ENCODE measurements around the gene STX17.

Gene STX17

DNA sequence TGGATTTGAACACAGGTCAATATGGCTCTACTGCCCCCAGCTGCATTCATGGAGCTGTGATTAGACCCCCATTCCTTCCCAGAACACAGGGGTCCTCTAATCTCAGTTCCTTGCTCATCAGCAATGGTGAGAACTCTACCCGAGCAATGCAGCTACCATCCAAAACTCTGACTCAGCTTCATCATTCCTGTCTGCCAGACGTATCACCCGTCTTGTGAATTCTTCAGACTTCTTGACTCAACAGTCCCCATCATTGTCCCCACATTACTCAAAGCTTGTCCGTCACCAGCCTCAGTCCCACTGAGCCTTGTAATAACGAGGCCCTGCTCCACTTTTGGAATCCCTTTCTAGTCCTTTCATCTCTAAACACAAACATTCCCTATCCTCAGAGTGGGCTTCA lies 36.3 kb upstream of the STX17 start:
- H3K4me1 ChIP-seq (ENCODE audit: control insufficient read depth in 2 of 2, insufficient read depth in 2 of 2, low read length in 2 of 2) = no peaks in the 10 kb centered on the region
- H3K4me3 ChIP-seq (ENCODE audit: low read length in 2 of 2) = no peak overlapping the region
- no peaks in the 10 kb centered on the region for H3K36me3 ChIP-seq (ENCODE audit: control insufficient read depth in 2 of 2, insufficient read depth in 2 of 2, low read length in 2 of 2)
- no peak overlapping the region for H3K27ac ChIP-seq (ENCODE audit: low read depth in 2 of 2, low read length in 2 of 2)
- no peak overlapping the region for H3K9ac ChIP-seq (ENCODE audit: low read depth in 1 of 2, low read length in 2 of 2)
- H3K9me3 ChIP-seq (ENCODE audit: control insufficient read depth in 2 of 2, low read length in 2 of 2) = no peaks in the 10 kb centered on the region
- no peaks in the 10 kb centered on the region for H3K27me3 ChIP-seq (ENCODE audit: control insufficient read depth in 2 of 2, insufficient read depth in 2 of 2, low read length in 2 of 2)

DNA sequence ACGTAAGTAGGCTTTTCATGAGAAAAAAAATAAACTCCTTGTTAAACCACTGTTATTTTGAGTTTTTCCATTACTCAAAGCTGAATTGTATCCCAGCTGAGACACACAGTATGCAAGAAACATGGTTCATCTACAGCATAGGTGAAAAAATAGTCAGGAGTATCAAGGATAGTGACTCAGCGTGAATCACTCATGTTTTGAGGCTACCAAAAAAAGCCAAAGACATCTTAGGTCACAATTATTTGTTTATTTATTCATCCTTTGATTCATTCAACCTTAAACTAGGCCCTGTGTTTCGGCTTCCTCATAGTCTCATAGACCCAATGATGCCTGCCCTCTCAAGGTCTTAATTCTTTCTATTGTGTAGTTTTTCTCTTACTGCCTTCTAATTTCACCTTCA lies 32.9 kb upstream of the STX17 start:
- no peaks in the 10 kb centered on the region for H3K9me3 ChIP-seq (ENCODE audit: control insufficient read depth in 2 of 2, low read length in 2 of 2)
- no peaks in the 10 kb centered on the region for H3K27me3 ChIP-seq (ENCODE audit: control insufficient read depth in 2 of 2, insufficient read depth in 2 of 2, low read length in 2 of 2)
- H3K27ac ChIP-seq (ENCODE audit: low read depth in 2 of 2, low read length in 2 of 2) = no peak overlapping the region
- H3K4me3 ChIP-seq (ENCODE audit: low read length in 2 of 2) = no peak overlapping the region
- H3K36me3 ChIP-seq (ENCODE audit: control insufficient read depth in 2 of 2, insufficient read depth in 2 of 2, low read length in 2 of 2) = no peaks in the 10 kb centered on the region
- no peaks in the 10 kb centered on the region for H3K4me1 ChIP-seq (ENCODE audit: control insufficient read depth in 2 of 2, insufficient read depth in 2 of 2, low read length in 2 of 2)
- no peak overlapping the region for H3K9ac ChIP-seq (ENCODE audit: low read depth in 1 of 2, low read length in 2 of 2)

DNA sequence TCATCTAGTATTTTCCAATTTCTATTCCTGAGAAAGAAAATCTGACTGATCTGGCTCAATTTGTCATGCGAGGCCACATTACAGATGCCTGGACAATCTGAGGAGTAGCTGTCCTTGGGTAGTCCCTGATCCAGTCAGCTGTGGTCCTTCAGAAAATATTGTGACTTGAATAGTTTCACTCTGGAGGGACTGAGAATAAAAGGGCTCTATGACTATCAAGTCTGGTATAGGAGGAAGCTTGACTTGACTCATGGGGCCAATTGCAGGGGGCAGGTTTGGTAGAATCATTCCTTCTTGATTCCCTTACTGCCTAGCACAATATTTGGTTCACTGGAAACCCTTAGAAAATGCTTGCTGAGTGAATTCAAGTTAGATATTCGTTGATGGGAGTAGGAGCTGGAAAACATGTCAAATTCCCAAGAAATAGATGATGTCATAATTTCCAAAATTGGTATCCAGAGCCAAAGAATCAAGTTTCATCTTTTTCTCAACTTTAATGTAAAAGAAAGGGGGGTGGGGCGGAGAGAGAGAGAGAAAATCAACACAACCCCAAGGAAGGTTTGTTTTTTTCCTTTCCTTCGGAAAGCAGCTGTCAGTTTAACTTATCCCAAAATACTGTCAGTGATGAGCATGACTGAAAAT lies 32.4 kb upstream of the STX17 start:
- Histone ChIP-seq H3K36me3 (ENCODE audit: control insufficient read depth in 2 of 2, insufficient read depth in 2 of 2, low read length in 2 of 2) (no peaks in the 10 kb centered on the region), H3K4me1 (ENCODE audit: control insufficient read depth in 2 of 2, insufficient read depth in 2 of 2, low read length in 2 of 2) (no peaks in the 10 kb centered on the region), H3K27me3 (ENCODE audit: control insufficient read depth in 2 of 2, insufficient read depth in 2 of 2, low read length in 2 of 2) (no peaks in the 10 kb centered on the region), H3K9me3 (ENCODE audit: control insufficient read depth in 2 of 2, low read length in 2 of 2) (no peaks in the 10 kb centered on the region), H3K4me3 (ENCODE audit: low read length in 2 of 2) (no peak overlapping the region), H3K27ac (ENCODE audit: low read depth in 2 of 2, low read length in 2 of 2) (no peak overlapping the region), H3K9ac (ENCODE audit: low read depth in 1 of 2, low read length in 2 of 2) (no peak overlapping the region)

DNA sequence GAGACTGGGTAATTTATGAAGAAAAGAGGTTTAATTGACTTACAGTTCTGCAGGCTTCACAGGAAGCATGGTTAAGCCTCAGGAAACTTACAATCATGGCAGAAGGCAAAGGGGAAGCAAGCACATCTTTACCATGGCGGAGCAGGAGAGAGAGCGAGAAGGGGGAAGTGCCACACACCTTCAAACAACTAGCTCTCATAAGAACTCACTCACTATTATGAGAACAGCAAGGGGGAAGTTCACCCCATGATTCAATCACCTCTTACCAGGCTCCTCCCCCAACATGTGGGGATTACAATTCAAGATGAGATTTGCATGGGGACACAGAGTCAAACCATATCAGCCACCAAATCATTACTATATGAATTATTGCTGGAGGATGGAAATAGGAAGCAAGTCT lies 30.3 kb upstream of the STX17 start:
- Histone ChIP-seq H3K27ac (ENCODE audit: low read depth in 2 of 2, low read length in 2 of 2) (no peak overlapping the region), H3K4me1 (ENCODE audit: control insufficient read depth in 2 of 2, insufficient read depth in 2 of 2, low read length in 2 of 2) (no peaks in the 10 kb centered on the region), H3K27me3 (ENCODE audit: control insufficient read depth in 2 of 2, insufficient read depth in 2 of 2, low read length in 2 of 2) (no peaks in the 10 kb centered on the region), H3K9ac (ENCODE audit: low read depth in 1 of 2, low read length in 2 of 2) (no peak overlapping the region), H3K9me3 (ENCODE audit: control insufficient read depth in 2 of 2, low read length in 2 of 2) (no peaks in the 10 kb centered on the region), H3K36me3 (ENCODE audit: control insufficient read depth in 2 of 2, insufficient read depth in 2 of 2, low read length in 2 of 2) (no peaks in the 10 kb centered on the region), H3K4me3 (ENCODE audit: low read length in 2 of 2) (no peak overlapping the region)

DNA sequence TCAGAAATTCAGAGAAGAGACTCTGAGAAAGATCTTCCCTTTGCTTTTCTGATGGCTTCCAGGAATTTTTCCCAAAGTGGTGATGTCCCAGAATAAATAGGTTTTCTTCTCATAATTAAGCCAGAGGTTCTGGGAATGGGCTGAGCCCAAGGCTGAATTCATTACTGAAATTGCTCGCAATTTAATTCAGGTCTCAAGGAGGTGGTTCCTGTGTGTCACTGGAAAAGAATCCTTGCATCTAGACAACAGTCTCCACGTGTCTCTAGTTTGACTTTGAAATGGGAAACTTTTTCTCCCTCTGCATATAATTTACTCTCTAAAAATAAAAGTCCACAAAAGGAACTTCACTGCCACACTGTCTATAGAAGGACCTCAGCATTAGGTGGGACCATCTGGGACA lies 27.8 kb upstream of the STX17 start:
- no peak overlapping the region for H3K27ac ChIP-seq (ENCODE audit: low read depth in 2 of 2, low read length in 2 of 2)
- H3K27me3 ChIP-seq (ENCODE audit: control insufficient read depth in 2 of 2, insufficient read depth in 2 of 2, low read length in 2 of 2) = no peaks in the 10 kb centered on the region
- H3K4me1 ChIP-seq (ENCODE audit: control insufficient read depth in 2 of 2, insufficient read depth in 2 of 2, low read length in 2 of 2) = no peaks in the 10 kb centered on the region
- H3K36me3 ChIP-seq (ENCODE audit: control insufficient read depth in 2 of 2, insufficient read depth in 2 of 2, low read length in 2 of 2) = no peaks in the 10 kb centered on the region
- H3K4me3 ChIP-seq (ENCODE audit: low read length in 2 of 2) = no peak overlapping the region
- no peak overlapping the region for H3K9ac ChIP-seq (ENCODE audit: low read depth in 1 of 2, low read length in 2 of 2)
- no peaks in the 10 kb centered on the region for H3K9me3 ChIP-seq (ENCODE audit: control insufficient read depth in 2 of 2, low read length in 2 of 2)

DNA sequence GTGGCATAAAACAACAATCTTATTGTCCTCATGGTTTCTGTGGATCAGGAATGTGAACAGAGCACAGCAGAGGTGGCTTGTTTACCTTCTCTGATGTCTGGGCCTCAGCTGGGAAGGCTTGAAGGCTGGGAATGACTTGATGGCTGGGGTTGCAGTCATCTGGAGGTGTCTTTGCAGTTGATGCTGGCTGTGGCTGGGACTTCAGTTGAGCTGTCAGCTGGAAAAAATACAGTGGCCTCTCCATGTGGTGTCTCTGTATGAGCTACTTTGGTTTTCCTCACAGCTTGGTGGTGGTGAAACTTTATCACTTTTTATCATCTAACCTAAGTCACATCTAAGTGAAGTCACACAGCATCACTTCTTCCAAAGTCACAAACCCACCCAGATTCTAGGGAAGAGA lies 24.7 kb upstream of the STX17 start:
- H3K27ac ChIP-seq (ENCODE audit: low read depth in 2 of 2, low read length in 2 of 2) = no peak overlapping the region
- H3K4me1 ChIP-seq (ENCODE audit: control insufficient read depth in 2 of 2, insufficient read depth in 2 of 2, low read length in 2 of 2) = no peaks in the 10 kb centered on the region
- no peaks in the 10 kb centered on the region for H3K27me3 ChIP-seq (ENCODE audit: control insufficient read depth in 2 of 2, insufficient read depth in 2 of 2, low read length in 2 of 2)
- H3K9me3 ChIP-seq (ENCODE audit: control insufficient read depth in 2 of 2, low read length in 2 of 2) = no peaks in the 10 kb centered on the region
- H3K4me3 ChIP-seq (ENCODE audit: low read length in 2 of 2) = no peak overlapping the region
- no peak overlapping the region for H3K9ac ChIP-seq (ENCODE audit: low read depth in 1 of 2, low read length in 2 of 2)
- no peaks in the 10 kb centered on the region for H3K36me3 ChIP-seq (ENCODE audit: control insufficient read depth in 2 of 2, insufficient read depth in 2 of 2, low read length in 2 of 2)

DNA sequence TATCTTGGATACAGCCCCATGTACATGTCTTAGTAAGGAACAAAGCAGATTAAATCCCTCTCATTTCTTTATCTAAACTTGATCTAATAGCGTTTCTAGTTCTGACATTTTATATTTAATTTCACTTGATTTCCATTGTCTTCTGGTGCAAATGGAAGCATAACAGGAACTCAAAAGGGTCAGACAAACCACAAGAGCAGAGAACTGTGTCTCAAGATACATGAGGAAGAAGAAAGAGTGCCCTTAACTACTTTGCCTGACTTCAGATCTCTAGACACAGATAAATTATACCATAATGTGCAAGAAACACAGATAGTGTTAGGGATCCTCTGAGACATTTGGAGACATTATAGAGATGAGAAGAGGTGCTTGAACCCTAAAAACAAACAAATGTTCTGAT lies 20.7 kb upstream of the STX17 start:
- Histone ChIP-seq H3K9ac (ENCODE audit: low read depth in 1 of 2, low read length in 2 of 2) (no peak overlapping the region), H3K27ac (ENCODE audit: low read depth in 2 of 2, low read length in 2 of 2) (no peak overlapping the region), H3K4me3 (ENCODE audit: low read length in 2 of 2) (no peak overlapping the region), H3K9me3 (ENCODE audit: control insufficient read depth in 2 of 2, low read length in 2 of 2) (no peaks in the 10 kb centered on the region), H3K36me3 (ENCODE audit: control insufficient read depth in 2 of 2, insufficient read depth in 2 of 2, low read length in 2 of 2) (no peaks in the 10 kb centered on the region), H3K4me1 (ENCODE audit: control insufficient read depth in 2 of 2, insufficient read depth in 2 of 2, low read length in 2 of 2) (no peaks in the 10 kb centered on the region), H3K27me3 (ENCODE audit: control insufficient read depth in 2 of 2, insufficient read depth in 2 of 2, low read length in 2 of 2) (no peaks in the 10 kb centered on the region)

DNA sequence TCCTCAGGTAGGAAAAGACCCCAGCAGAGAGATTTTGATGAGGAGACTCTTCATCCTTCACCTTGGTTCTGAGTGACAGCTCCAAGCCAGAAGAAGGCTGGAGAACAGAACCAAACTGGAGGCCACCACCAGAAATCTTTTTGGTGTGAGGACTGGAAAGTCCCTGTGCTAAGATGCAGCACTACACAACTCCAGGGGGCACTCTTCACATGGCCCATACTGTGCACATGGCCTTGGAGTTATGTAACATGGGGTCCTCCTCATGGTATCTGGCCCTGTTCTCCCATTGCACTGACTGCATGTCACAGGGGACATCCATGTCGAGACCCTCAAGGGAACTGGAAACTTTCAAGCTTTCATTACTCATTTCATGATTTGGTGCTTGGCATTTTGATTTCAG lies 17.3 kb upstream of the STX17 start:
- H3K36me3 ChIP-seq (ENCODE audit: control insufficient read depth in 2 of 2, insufficient read depth in 2 of 2, low read length in 2 of 2) = no peaks in the 10 kb centered on the region
- H3K9me3 ChIP-seq (ENCODE audit: control insufficient read depth in 2 of 2, low read length in 2 of 2) = no peaks in the 10 kb centered on the region
- no peak overlapping the region for H3K27ac ChIP-seq (ENCODE audit: low read depth in 2 of 2, low read length in 2 of 2)
- H3K4me1 ChIP-seq (ENCODE audit: control insufficient read depth in 2 of 2, insufficient read depth in 2 of 2, low read length in 2 of 2) = no peaks in the 10 kb centered on the region
- no peak overlapping the region for H3K4me3 ChIP-seq (ENCODE audit: low read length in 2 of 2)
- no peaks in the 10 kb centered on the region for H3K27me3 ChIP-seq (ENCODE audit: control insufficient read depth in 2 of 2, insufficient read depth in 2 of 2, low read length in 2 of 2)
- H3K9ac ChIP-seq (ENCODE audit: low read depth in 1 of 2, low read length in 2 of 2) = no peak overlapping the region

DNA sequence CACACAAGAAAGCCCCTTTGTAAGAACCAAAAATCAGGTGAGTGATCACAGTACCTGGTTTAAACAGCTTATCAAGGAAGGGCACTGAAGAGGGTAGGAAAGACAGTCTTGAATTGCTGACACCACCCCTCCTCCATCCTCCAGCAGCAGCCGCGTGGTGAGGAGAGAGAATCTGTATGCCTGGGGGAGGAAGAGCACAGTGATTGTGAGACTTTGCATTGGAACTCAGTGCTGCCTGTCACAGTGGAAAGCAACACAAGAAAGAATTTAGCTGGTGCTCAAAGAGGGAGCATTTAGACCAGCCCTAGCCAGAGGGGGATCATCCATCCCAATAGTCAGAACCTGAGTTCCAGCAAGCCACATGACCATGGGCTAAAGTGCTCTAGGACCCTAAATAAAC lies 11.6 kb upstream of the STX17 start:
- Histone ChIP-seq H3K9me3 (ENCODE audit: control insufficient read depth in 2 of 2, low read length in 2 of 2) (no peaks in the 10 kb centered on the region), H3K36me3 (ENCODE audit: control insufficient read depth in 2 of 2, insufficient read depth in 2 of 2, low read length in 2 of 2) (no peaks in the 10 kb centered on the region), H3K27me3 (ENCODE audit: control insufficient read depth in 2 of 2, insufficient read depth in 2 of 2, low read length in 2 of 2) (no peaks in the 10 kb centered on the region), H3K4me3 (ENCODE audit: low read length in 2 of 2) (no peak overlapping the region), H3K27ac (ENCODE audit: low read depth in 2 of 2, low read length in 2 of 2) (no peak overlapping the region), H3K9ac (ENCODE audit: low read depth in 1 of 2, low read length in 2 of 2) (no peak overlapping the region), H3K4me1 (ENCODE audit: control insufficient read depth in 2 of 2, insufficient read depth in 2 of 2, low read length in 2 of 2) (no peaks in the 10 kb centered on the region)

DNA sequence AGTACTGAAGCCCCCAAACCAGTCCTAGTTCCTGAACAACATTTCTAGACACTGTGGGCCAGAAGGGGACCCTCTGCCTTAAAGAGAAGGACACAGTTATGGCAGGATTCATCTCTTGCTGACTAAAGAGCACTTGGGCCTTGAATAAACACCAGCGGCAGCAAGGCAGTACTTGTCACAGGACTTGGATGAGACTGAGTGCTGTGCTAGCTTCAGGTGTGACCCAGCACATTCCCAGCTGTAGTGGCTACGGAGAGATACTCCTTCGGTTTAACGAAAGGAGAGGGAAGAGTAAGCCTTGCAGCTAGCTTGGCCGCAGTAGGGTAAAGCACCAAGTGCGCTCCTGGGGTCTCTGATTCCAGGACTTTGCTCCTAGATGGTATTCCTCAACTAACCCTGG lies 10.9 kb upstream of the STX17 start:
- Histone ChIP-seq H3K4me1 (ENCODE audit: control insufficient read depth in 2 of 2, insufficient read depth in 2 of 2, low read length in 2 of 2) (no peaks in the 10 kb centered on the region), H3K36me3 (ENCODE audit: control insufficient read depth in 2 of 2, insufficient read depth in 2 of 2, low read length in 2 of 2) (no peaks in the 10 kb centered on the region), H3K27me3 (ENCODE audit: control insufficient read depth in 2 of 2, insufficient read depth in 2 of 2, low read length in 2 of 2) (no peaks in the 10 kb centered on the region), H3K9me3 (ENCODE audit: control insufficient read depth in 2 of 2, low read length in 2 of 2) (no peaks in the 10 kb centered on the region), H3K9ac (ENCODE audit: low read depth in 1 of 2, low read length in 2 of 2) (no peak overlapping the region), H3K27ac (ENCODE audit: low read depth in 2 of 2, low read length in 2 of 2) (no peak overlapping the region), H3K4me3 (ENCODE audit: low read length in 2 of 2) (no peak overlapping the region)

DNA sequence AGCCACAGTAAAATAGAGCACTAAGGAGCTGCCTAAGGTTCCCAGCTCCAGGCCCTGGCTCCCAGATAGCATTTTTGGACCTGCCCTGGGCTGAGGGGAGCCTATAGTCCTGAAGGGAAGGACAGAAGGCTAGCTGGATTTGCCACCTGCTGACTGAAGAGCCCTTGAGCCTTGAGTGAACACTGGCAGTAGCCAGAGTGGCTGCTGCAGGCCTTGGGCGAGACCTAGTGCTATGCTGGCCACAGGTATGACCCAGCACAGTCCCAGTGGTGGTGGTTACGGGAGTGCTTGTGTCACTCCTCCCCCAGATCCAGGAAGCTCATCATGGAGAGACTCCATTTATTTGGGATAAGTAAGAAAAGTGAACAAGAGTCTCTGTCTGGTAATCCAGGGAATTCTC lies 10.3 kb upstream of the STX17 start:
- no peak overlapping the region for H3K9ac ChIP-seq (ENCODE audit: low read depth in 1 of 2, low read length in 2 of 2)
- no peak overlapping the region for H3K4me3 ChIP-seq (ENCODE audit: low read length in 2 of 2)
- H3K36me3 ChIP-seq (ENCODE audit: control insufficient read depth in 2 of 2, insufficient read depth in 2 of 2, low read length in 2 of 2) = no peaks in the 10 kb centered on the region
- no peaks in the 10 kb centered on the region for H3K9me3 ChIP-seq (ENCODE audit: control insufficient read depth in 2 of 2, low read length in 2 of 2)
- no peaks in the 10 kb centered on the region for H3K4me1 ChIP-seq (ENCODE audit: control insufficient read depth in 2 of 2, insufficient read depth in 2 of 2, low read length in 2 of 2)
- no peaks in the 10 kb centered on the region for H3K27me3 ChIP-seq (ENCODE audit: control insufficient read depth in 2 of 2, insufficient read depth in 2 of 2, low read length in 2 of 2)
- no peak overlapping the region for H3K27ac ChIP-seq (ENCODE audit: low read depth in 2 of 2, low read length in 2 of 2)
